H1 (cell line): ENCODE data around the gene C21orf58. TPM values are rescaled to one million over a fixed set of nuclear protein-coding genes. Genes with fewer than 3 reads are reported as not detected.

Experiments
- CTCF ChIA-PET: fragments of 300-600 bp; sonication (Branson Sonifier 250); formaldehyde crosslinking; loops from one replicate; lab custom pipeline; 2021; ENCODE audit not compliant: partially characterized antibody; lab: Charles Lee
- POLR2A ChIA-PET: fragments of 300-600 bp; sonication (Branson Sonifier 250); formaldehyde crosslinking; loops from one replicate; lab custom pipeline; 2021; ENCODE audit warnings: inconsistent platforms; ENCODE audit not compliant: partially characterized antibody; lab: Charles Lee
- DNase-seq, 2 experiments: peaks; one replicate each; pipeline versions ENCODE4 v3.0.0 to v3.0.0-alpha.2; 2010 to 2022; ENCODE audit warnings: low spot score in 2 of 2, low read depth in 1 of 2, mixed read lengths in 1 of 2
- FAIRE-seq: peaks from 2 replicates; lab custom pipeline; 2011; peaks lifted over from hg19 to GRCh38; lab: Jason Lieb, UNC
- H2AFZ ChIP-seq: 2 replicates; pipeline ENCODE4 v1.8.1; 2012; ENCODE audit warnings: low read length, inconsistent platforms
- H2AK5ac ChIP-seq: 2 replicates; pipeline ENCODE4 v1.6.1; 2013; ENCODE audit warnings: low read depth, low read length
- H2BK120ac ChIP-seq: replicated peaks from 2 replicates; pipeline ENCODE3; 2013; ENCODE audit warnings: low read depth, low read length, inconsistent platforms
- H2BK12ac ChIP-seq: 2 replicates; pipeline ENCODE4 v1.6.1; 2013; ENCODE audit warnings: low read depth, low read length
- H2BK15ac ChIP-seq: 2 replicates; pipeline ENCODE4 v1.6.1; 2013; ENCODE audit warnings: low read length
- H2BK20ac ChIP-seq: 2 replicates; pipeline ENCODE4 v1.6.1; 2013; ENCODE audit warnings: low read length
- H2BK5ac ChIP-seq: 2 replicates; pipeline ENCODE4 v1.6.1; 2013; ENCODE audit warnings: low read depth, low read length
- H3K14ac ChIP-seq: 2 replicates; pipeline ENCODE4 v1.6.1; 2013; ENCODE audit warnings: inconsistent platforms; ENCODE audit not compliant: insufficient read length
- H3K18ac ChIP-seq: 2 replicates; pipeline ENCODE4 v1.6.1; 2013; ENCODE audit warnings: low read length; ENCODE audit errors: extremely low read depth
- H3K23ac ChIP-seq: 2 replicates; pipeline ENCODE4 v1.6.1; 2013; ENCODE audit warnings: inconsistent platforms; ENCODE audit not compliant: insufficient read length
- H3K23me2 ChIP-seq: 2 replicates; pipeline ENCODE4 v1.6.1; 2013; ENCODE audit warnings: low read depth, low read length
- H3K27ac ChIP-seq: 2 replicates; pipeline ENCODE4 v1.6.1; 2011; ENCODE audit warnings: low read depth, low read length, inconsistent platforms
- H3K27me3 ChIP-seq, 4 experiments: replicated peaks in 1 of 4; 1 replicate in 1 of 4; 2 replicates in 3 of 4; pipeline versions ENCODE4 v1.6.1 to v1.8.1; 2011 to 2013; ENCODE audit warnings: low read length in 3 of 4, mild to moderate bottlenecking in 3 of 4, inconsistent platforms in 2 of 4, mixed read lengths in 2 of 4, moderate library complexity in 1 of 4; ENCODE audit not compliant: control insufficient read depth in 3 of 4, insufficient read depth in 3 of 4; ENCODE audit errors: extremely low read depth in 1 of 4
- H3K36me3 ChIP-seq, 4 experiments: 2 replicates each; pipeline versions ENCODE4 v1.6.1 to v1.8.1; 2011 to 2013; ENCODE audit warnings: mild to moderate bottlenecking in 4 of 4, low read length in 3 of 4, moderate library complexity in 2 of 4, control low read depth in 1 of 4, inconsistent platforms in 1 of 4; ENCODE audit not compliant: insufficient read depth in 4 of 4, control insufficient read depth in 2 of 4
- H3K4ac ChIP-seq: replicated peaks from 2 replicates; pipeline ENCODE3; 2013; ENCODE audit warnings: low read length, low read depth, mixed read lengths, inconsistent platforms; ENCODE audit not compliant: insufficient read length
- H3K4me1 ChIP-seq, 4 experiments: replicated peaks in 1 of 4; 1 replicate in 1 of 4; 2 replicates in 3 of 4; pipeline versions ENCODE4 v1.6.1 to v1.8.1; 2011 to 2013; ENCODE audit warnings: low read length in 3 of 4, inconsistent platforms in 2 of 4, mixed read lengths in 1 of 4; ENCODE audit not compliant: insufficient read depth in 4 of 4, control insufficient read depth in 3 of 4
- H3K4me2 ChIP-seq, 2 experiments: 2 replicates each; pipeline versions ENCODE4 v1.6.1 to v1.8.1; 2011 to 2013; ENCODE audit warnings: low read depth in 2 of 2, low read length in 2 of 2, control low read depth in 1 of 2, inconsistent platforms in 1 of 2, mild to moderate bottlenecking in 1 of 2; ENCODE audit not compliant: insufficient read depth in 1 of 2
- H3K4me3 ChIP-seq, 4 experiments: fragments of 200-600, 300-600 bp in 1 of 4; sonication (generic), shearing (Covaris generic), sonication (Bioruptor Twin) in 1 of 4; 2 replicates each; pipeline versions ENCODE4 v1.5.1 to v1.8.1; 2011 to 2016; ENCODE audit warnings: low read length in 4 of 4, low read depth in 3 of 4, control low read depth in 2 of 4, inconsistent platforms in 2 of 4, mild to moderate bottlenecking in 2 of 4, mixed read lengths in 1 of 4, moderate library complexity in 1 of 4; ENCODE audit not compliant: insufficient read depth in 2 of 4; ENCODE audit errors: extremely low read depth in 1 of 4
- H3K56ac ChIP-seq: replicated peaks from 2 replicates; pipeline ENCODE3; 2013; ENCODE audit warnings: low read depth, mild to moderate bottlenecking, mixed read lengths, low read length, inconsistent platforms; ENCODE audit not compliant: insufficient read length
- H3K79me1 ChIP-seq: 2 replicates; pipeline ENCODE4 v1.6.1; 2013; ENCODE audit warnings: low read depth, low read length, control low read depth
- H3K79me2 ChIP-seq, 2 experiments: 2 replicates each; pipeline versions ENCODE4 v1.6.1 to v1.8.1; 2012 to 2013; ENCODE audit warnings: low read length in 2 of 2, mild to moderate bottlenecking in 2 of 2, inconsistent platforms in 1 of 2; ENCODE audit not compliant: insufficient read depth in 2 of 2, control insufficient read depth in 1 of 2
- H3K9ac ChIP-seq, 4 experiments: replicated peaks in 1 of 4; 1 replicate in 1 of 4; 2 replicates in 3 of 4; pipeline versions ENCODE4 v1.6.1 to v1.8.1; 2011 to 2013; ENCODE audit warnings: low read depth in 3 of 4, low read length in 3 of 4, control low read depth in 2 of 4, mild to moderate bottlenecking in 2 of 4, moderate library complexity in 2 of 4, inconsistent platforms in 1 of 4; ENCODE audit errors: extremely low read depth in 1 of 4
- H3K9me3 ChIP-seq, 2 experiments: 2 replicates each; pipeline versions ENCODE4 v1.6.1 to v1.8.1; 2012 to 2013; ENCODE audit warnings: mild to moderate bottlenecking in 2 of 2, moderate library complexity in 2 of 2, control low read depth in 1 of 2, inconsistent platforms in 1 of 2, low read depth in 1 of 2, low read length in 1 of 2, mixed read lengths in 1 of 2; ENCODE audit not compliant: insufficient read depth in 2 of 2
- H4K20me1 ChIP-seq, 2 experiments: replicated peaks in 1 of 2; 2 replicates each; pipeline versions ENCODE3 to v1.8.1; 2011 to 2013; ENCODE audit warnings: inconsistent platforms in 2 of 2, low read length in 2 of 2, mild to moderate bottlenecking in 1 of 2; ENCODE audit not compliant: insufficient read depth in 2 of 2, control insufficient read depth in 1 of 2
- H4K5ac ChIP-seq: 2 replicates; pipeline ENCODE4 v1.6.1; 2013; ENCODE audit warnings: low read length, low read depth, mixed read lengths, inconsistent platforms; ENCODE audit not compliant: insufficient read length
- H4K8ac ChIP-seq: 2 replicates; pipeline ENCODE4 v1.8.0; 2013; ENCODE audit warnings: mild to moderate bottlenecking, moderate library complexity, low read length, inconsistent platforms; ENCODE audit not compliant: insufficient read depth; ENCODE audit errors: extremely low read depth
- H4K91ac ChIP-seq: replicated peaks from 2 replicates; pipeline ENCODE3; 2013; ENCODE audit warnings: low read length, mixed read lengths, inconsistent platforms; ENCODE audit not compliant: insufficient read length
- CBX8 ChIP-seq: fragments of 300-800, 300-1000 bp; sonication (generic); IDR thresholded peaks from 2 replicates; pipeline ENCODE4 v1.7.1; 2016; ENCODE audit warnings: low read depth, low read length, borderline replicate concordance
- HDAC2 ChIP-seq, 2 experiments: fragments of 300-600 bp in 1 of 2; sonication (generic) in 1 of 2; IDR thresholded peaks; 2 replicates each; pipeline ENCODE4 v1.6.1; 2011 to 2012; ENCODE audit warnings: low read depth in 2 of 2, low read length in 2 of 2, mild to moderate bottlenecking in 2 of 2, moderate library complexity in 2 of 2, borderline replicate concordance in 1 of 2, inconsistent platforms in 1 of 2
- HDAC6 ChIP-seq: IDR thresholded peaks from one replicate; pipeline ENCODE4 v1.7.1; 2012; ENCODE audit warnings: low read depth, mild to moderate bottlenecking, inconsistent platforms, low read length, moderate library complexity
- JUND ChIP-seq: IDR thresholded peaks from 2 replicates; pipeline ENCODE4 v1.6.1; 2011; ENCODE audit warnings: mild to moderate bottlenecking, improper control_type of control experiment, low read length
- KDM1A ChIP-seq: fragments of 200-600, 300-600 bp; sonication (generic); IDR thresholded peaks from 2 replicates; pipeline ENCODE4 v1.7.1; 2016; ENCODE audit warnings: mild to moderate bottlenecking, low read length, borderline replicate concordance
- KDM4A ChIP-seq: IDR thresholded peaks from one replicate; pipeline ENCODE4 v1.7.1; 2012; ENCODE audit warnings: low read depth, mild to moderate bottlenecking, moderate library complexity, low read length, inconsistent platforms; ENCODE audit not compliant: severe bottlenecking
- POU5F1 ChIP-seq: IDR thresholded peaks from 2 replicates; pipeline ENCODE4 v1.6.1; 2011; ENCODE audit warnings: low read depth, mild to moderate bottlenecking, low read length, moderate library complexity
- RBBP5 ChIP-seq: IDR thresholded peaks from 2 replicates; pipeline ENCODE4 v1.7.1; 2012; ENCODE audit warnings: low read depth, mild to moderate bottlenecking, inconsistent platforms, low read length, moderate library complexity, borderline replicate concordance
- RFX5 ChIP-seq: IDR thresholded peaks from 2 replicates; pipeline ENCODE4 v1.6.1; 2011; ENCODE audit warnings: low read depth, low read length, improper control_type of control experiment, borderline replicate concordance
- SP1 ChIP-seq: IDR thresholded peaks from 2 replicates; pipeline ENCODE4 v1.6.1; 2011; ENCODE audit warnings: low read depth, low read length
- SRF ChIP-seq: IDR thresholded peaks from 2 replicates; pipeline ENCODE4 v1.6.1; 2011; ENCODE audit warnings: mild to moderate bottlenecking, low read depth, low read length, moderate library complexity
- TAF7 ChIP-seq: optimal IDR thresholded peaks from 2 replicates; pipeline ENCODE3; 2011; ENCODE audit warnings: low read depth, mild to moderate bottlenecking, inconsistent platforms, low read length, moderate library complexity, borderline replicate concordance
- TBP ChIP-seq: IDR thresholded peaks from 2 replicates; pipeline ENCODE4 v1.6.1; 2011; ENCODE audit warnings: low read depth, low read length, improper control_type of control experiment
- WGBS, 2 experiments: shearing (Covaris generic) in 1 of 2; methylation state at CpG; one replicate each; pipeline versions ENCODE4 v1.1.6 to v1.1.7; 2013 to 2015; ENCODE audit warnings: low lambda C conversion rate in 2 of 2, mixed read lengths in 2 of 2, inconsistent platforms in 1 of 2, low coverage in 1 of 2, missing lambda C conversion rate in 1 of 2; ENCODE audit not compliant: insufficient replicate concordance in 2 of 2, insufficient coverage in 1 of 2, insufficient read length in 1 of 2; ENCODE audit errors: extremely low coverage in 1 of 2, missing lambda C conversion rate in 1 of 2; 5-methylcytosine and 5-hydroxymethylcytosine counted together
- polyA plus RNA-seq, 7 experiments: library from polyadenylated mRNA; depleted of rRNA in 3 of 7; stranded (reverse) in 5 of 7; unstranded in 2 of 7; fragments of >200 nt in 5 of 7; fragments of 200-250 nt in 2 of 7; gene quantifications; 1 replicate in 5 of 7; 2 replicates in 1 of 7; 4 replicates in 1 of 7; pipeline versions ENCODE4 v1.2.1 to v1.2.3, GENCODE V29; 2011 to 2013; ENCODE audit warnings: missing spikeins in 2 of 7, mixed read lengths in 2 of 7
- total RNA-seq: library from RNA; stranded (reverse); fragmentation: NEBNext Ultra II Directional; extraction: Animal tissue kit (Norgen Biotek cat#: 25700); gene quantifications from 2 replicates; pipeline ENCODE4 v1.2.1, GENCODE V29; 2021

The C21orf58 gene
- total and polyA plus RNA-seq, 2 of the 8 experiments (the other 6 are each of a cell fraction or from before 2014, with no cell fraction given), result 13.8 to 26.1 TPM

DNA sequence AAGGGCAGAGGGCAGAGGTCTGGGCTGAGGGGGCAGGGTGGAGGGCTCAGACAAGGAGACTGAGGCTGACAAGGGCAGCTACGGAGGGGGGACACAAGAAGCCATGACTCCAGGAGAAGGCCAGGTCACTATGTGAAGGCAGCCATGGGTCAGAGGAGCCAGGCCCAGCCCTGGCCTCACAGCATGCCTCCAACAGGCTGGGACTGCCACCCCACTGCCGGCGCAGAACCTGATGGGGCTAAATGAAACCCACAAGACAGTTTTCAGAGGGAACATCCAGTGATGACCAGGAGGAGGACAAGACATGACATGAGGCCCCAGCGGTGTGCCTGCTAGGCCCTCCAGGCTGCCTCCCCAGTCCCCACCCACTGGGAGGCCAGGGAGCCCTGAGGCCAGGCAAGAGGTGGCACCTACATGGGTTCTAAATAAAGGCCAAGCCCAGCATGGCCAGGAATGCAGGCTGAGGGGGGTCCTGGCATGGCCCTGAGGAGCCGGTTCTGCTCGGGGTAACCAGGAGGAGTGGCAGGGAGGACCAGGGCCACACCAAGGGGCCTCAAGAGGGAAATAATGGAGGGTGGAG, 67.8 kb downstream of the C21orf58 start:
- Histone ChIP-seq H3K18ac (no peak overlapping the region), H2BK15ac (no peak overlapping the region), H3K27me3 (no peaks in the 10 kb centered on the region), H3K4ac (no peak overlapping the region), H2BK20ac (no peak overlapping the region), H2AK5ac (no peak overlapping the region), H2BK5ac (no peak overlapping the region), H3K79me2 (no peaks in the 10 kb centered on the region), H3K4me1 (no peaks in the 10 kb centered on the region), H2BK12ac (no peak overlapping the region), H3K79me1 (no peaks in the 10 kb centered on the region), H2BK120ac (no peak overlapping the region), H3K9ac (no peak overlapping the region), H3K56ac (no peak overlapping the region), H3K14ac (no peak overlapping the region), H3K4me3 (no peak overlapping the region), H4K8ac (no peak overlapping the region), H3K27ac (no peak overlapping the region), H4K5ac (no peak overlapping the region), H2AFZ (no peak overlapping the region), H3K23me2 (no peaks in the 10 kb centered on the region), H3K9me3 (no peaks in the 10 kb centered on the region), H3K23ac (no peak overlapping the region), H3K4me2 (no peak overlapping the region), H4K91ac (no peak overlapping the region), H3K36me3 (peaks cover 29 to 88% (median 61%) of the 10 kb centered on the region in 4 experiments), H4K20me1 (peaks cover 5% of the 10 kb centered on the region in 2 experiments)
- POLR2A ChIA-PET, result interaction anchor here (1.2 to 1.5 kb wide), 3 partner anchors 9 to 11 kb away, joined by 3 to 4 read pairs (median 3); no protein-coding TSS in a partner anchor
- CTCF ChIA-PET, result interaction anchor here (0.5 to 2.3 kb wide), 6 partner anchors 10 to 104 kb away, joined by 3 to 13 read pairs (median 4); no protein-coding TSS in a partner anchor
- FAIRE-seq, result no peak
- 96% methylated on average over 4 of the region's 6 CpGs; no CpG with 5 or more reads in 1 of the 2 experiments for WGBS, 2 experiments
- DNase-seq, result no peak
- TF ChIP-seq HDAC6 (no peak), SRF (no peak), TAF7 (no peak), KDM4A (no peak), POU5F1 (no peak), JUND (no peak), RBBP5 (no peak), CBX8 (no peak), RFX5 (no peak), TBP (no peak), HDAC2 (IDR thresholded peaks at IDR 0.05; ENCODE audit: borderline replicate concordance in 1 of 2, low read depth in 2 of 2, low read length in 2 of 2) (no peak), KDM1A (no peak), SP1 (no peak)
